Left ventricle myocardium inferior (tissue), 1 donor: Measurements from ENCODE around the gene CAPRIN1. TPM values are rescaled to one million over a fixed set of nuclear protein-coding genes. Genes with fewer than 3 reads are reported as not detected.
A peak's percentile ranks its signal among the peaks of the same experiment; 100 is the strongest.

Experiments
- DNase-seq: peaks from one replicate; pipeline ENCODE4 v3.0.0-alpha.2; 2020
- H3K27ac ChIP-seq: fragments of 200-600 bp; replicated peaks from 2 replicates; pipeline ENCODE4 v1.8.0; 2021
- H3K27me3 ChIP-seq: fragments of 200-600 bp; 2 replicates; pipeline ENCODE4 v1.8.0; 2021; ENCODE audit warnings: low read depth
- H3K36me3 ChIP-seq: fragments of 200-600 bp; 2 replicates; pipeline ENCODE4 v1.8.0; 2021
- H3K4me1 ChIP-seq: fragments of 200-600 bp; 2 replicates; pipeline ENCODE4 v1.8.0; 2021
- H3K4me3 ChIP-seq: fragments of 200-600 bp; 2 replicates; pipeline ENCODE4 v1.8.0; 2021; ENCODE audit warnings: mild to moderate bottlenecking, moderate library complexity
- H3K9me3 ChIP-seq: fragments of 200-600 bp; replicated peaks from 2 replicates; pipeline ENCODE4 v1.8.0; 2021
- CTCF ChIP-seq: fragments of 200-600 bp; IDR thresholded peaks from 2 replicates; pipeline ENCODE4 v1.8.0; 2021; ENCODE audit warnings: antibody characterized with exemption, mild to moderate bottlenecking, borderline replicate concordance
- intact Hi-C: fragments of 100-400 bp; cut with micrococcal nuclease; formaldehyde crosslinking; loops from one replicate; pipeline ENCODE4 v1.11.0; 2022
- total RNA-seq: library from RNA; stranded (reverse); fragmentation: NEBNext Ultra II Directional; extraction: Animal tissue kit (Norgen Biotek cat#: 25700); gene quantifications from one replicate; pipeline ENCODE4 v1.2.1, GENCODE V29; 2021
- donor health status: DM: no; HTN: yes; CAD: no; lungs with severe emphysema.

The CAPRIN1 gene
- total RNA-seq, 1 donor from 2014 or later = 112 TPM

DNA sequence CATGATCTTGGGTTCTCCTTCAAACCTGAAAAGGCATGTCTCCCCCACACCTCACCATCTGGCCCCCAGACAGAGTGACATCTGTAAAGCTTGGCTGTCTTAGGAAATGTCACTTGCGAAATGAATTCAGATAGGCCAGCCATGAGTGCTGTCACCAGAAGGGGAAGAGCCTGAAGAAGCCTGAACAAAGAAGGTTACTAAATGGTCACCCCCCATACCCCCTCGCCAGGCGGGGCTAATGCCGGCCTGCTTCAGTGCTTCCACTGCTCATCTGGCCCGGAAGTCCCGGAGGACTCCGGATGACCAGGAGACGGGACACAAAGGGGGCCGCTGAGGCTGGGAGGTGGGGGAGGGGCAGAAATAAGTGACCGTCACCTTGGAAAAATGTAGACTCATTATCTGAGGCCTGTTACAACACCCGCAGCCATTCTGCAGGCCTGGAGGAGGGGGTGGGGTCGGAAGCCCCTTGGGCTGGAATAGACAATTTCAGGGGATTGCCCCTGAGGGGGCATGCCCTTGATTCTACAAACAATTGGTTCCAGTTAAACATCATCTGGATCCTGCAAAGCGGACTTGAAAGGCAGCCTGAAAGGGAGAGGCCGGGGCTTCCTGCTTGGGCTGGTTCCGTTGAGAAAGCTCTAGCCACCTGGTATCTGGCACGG, 97.1 kb downstream of the CAPRIN1 start:
- no peaks in the 10 kb centered on the region for H3K27me3 ChIP-seq

DNA sequence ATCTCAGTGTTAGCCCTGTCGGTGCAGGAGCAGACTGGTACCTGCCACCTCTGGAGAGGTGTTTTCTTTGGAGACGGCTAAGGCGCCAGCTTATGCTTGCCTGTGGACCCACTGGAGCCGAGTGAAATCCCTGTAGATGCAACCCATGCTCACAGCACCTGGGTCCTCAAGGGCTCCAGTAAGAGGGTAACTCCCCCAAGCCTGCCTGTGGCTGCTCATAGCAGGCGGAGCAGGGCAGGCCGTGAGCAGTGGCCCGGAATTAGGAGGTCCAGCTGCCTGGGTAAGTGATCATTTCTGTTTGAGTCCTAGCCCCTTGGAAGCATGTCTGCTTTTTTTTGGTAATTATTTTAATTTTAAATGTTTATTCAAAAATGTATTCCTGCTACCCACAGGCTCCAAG, 97.7 kb downstream of the CAPRIN1 start:
- DNase-seq = no peak
- no peak for TF ChIP-seq CTCF

More for the DNA sequence above, 97.1 kb downstream of the CAPRIN1 start:
- H3K9me3 ChIP-seq = no peaks in the 10 kb centered on the region
- H3K4me1 ChIP-seq = peaks cover 3% of the 10 kb centered on the region
- H3K27ac ChIP-seq = no peak overlapping the region
- intact Hi-C loops = no loop called here
- H3K4me3 ChIP-seq = no peak overlapping the region
- no peak for TF ChIP-seq CTCF
- no peak for DNase-seq
- H3K36me3 ChIP-seq = peaks cover 99% of the 10 kb centered on the region

DNA sequence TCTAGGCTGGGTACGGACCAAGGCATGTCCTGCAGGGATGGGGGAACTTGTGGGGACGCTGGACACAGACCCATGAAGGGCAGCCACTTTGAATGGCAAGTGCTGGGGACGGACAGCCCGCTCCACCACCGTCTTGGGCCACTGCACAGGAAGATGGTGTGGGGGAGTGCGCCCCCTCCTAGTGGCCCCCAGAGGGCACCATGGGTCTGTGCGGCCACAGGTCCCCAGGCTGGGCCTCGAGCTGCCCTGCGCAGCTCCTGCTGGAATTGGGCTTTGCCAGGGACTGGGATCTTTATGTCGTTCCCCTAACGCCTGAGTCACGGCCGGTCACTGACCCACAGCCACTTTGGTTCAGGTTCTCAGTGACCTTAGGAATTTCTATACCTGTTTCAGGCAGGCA, 98.3 kb downstream of the CAPRIN1 start:
- DNase-seq = no peak
- intact Hi-C loops = no loop called here
- peaks cover 2% of the 10 kb centered on the region for H3K4me1 ChIP-seq
- H3K36me3 ChIP-seq = peaks cover 91% of the 10 kb centered on the region
- TF ChIP-seq CTCF = peak; percentile 33
- H3K9me3 ChIP-seq = no peaks in the 10 kb centered on the region
- H3K4me3 ChIP-seq = no peak overlapping the region
- no peaks in the 10 kb centered on the region for H3K27me3 ChIP-seq
- no peak overlapping the region for H3K27ac ChIP-seq

More for the DNA sequence above, 97.7 kb downstream of the CAPRIN1 start:
- H3K9me3 ChIP-seq = no peaks in the 10 kb centered on the region
- no peak overlapping the region for H3K27ac ChIP-seq
- intact Hi-C loops = no loop called here
- H3K27me3 ChIP-seq = no peaks in the 10 kb centered on the region
- no peak overlapping the region for H3K4me3 ChIP-seq
- H3K4me1 ChIP-seq = peaks cover 2% of the 10 kb centered on the region
- H3K36me3 ChIP-seq = peaks cover 93% of the 10 kb centered on the region

GRCh38 chr11:34150494-34151151, 99.1 kb downstream of the CAPRIN1 start:
- Histone ChIP-seq H3K9me3 (no peaks in the 10 kb centered on the region), H3K27me3 (no peaks in the 10 kb centered on the region), H3K36me3 (peaks cover 85% of the 10 kb centered on the region), H3K4me3 (no peak overlapping the region), H3K27ac (no peak overlapping the region), H3K4me1 (peaks cover 2% of the 10 kb centered on the region)
- no peak for DNase-seq
- intact Hi-C loops = no loop called here
- no peak for TF ChIP-seq CTCF

Other genes starting within 250 kb of the CAPRIN1 start
- gene LMO2, start 159.7 kb upstream of the CAPRIN1 start, total RNA-seq = 8.4 TPM
- 22.3 TPM for gene NAT10, start 53.9 kb downstream of the CAPRIN1 start, total RNA-seq